SW480 (cell line): Measurements from ENCODE around the gene AAMDC.

Experiments
- DNase-seq: peaks from one replicate; pipeline ENCODE4 v3.0.0-alpha.2; 2016; ENCODE audit warnings: low spot score

Gene AAMDC

DNA sequence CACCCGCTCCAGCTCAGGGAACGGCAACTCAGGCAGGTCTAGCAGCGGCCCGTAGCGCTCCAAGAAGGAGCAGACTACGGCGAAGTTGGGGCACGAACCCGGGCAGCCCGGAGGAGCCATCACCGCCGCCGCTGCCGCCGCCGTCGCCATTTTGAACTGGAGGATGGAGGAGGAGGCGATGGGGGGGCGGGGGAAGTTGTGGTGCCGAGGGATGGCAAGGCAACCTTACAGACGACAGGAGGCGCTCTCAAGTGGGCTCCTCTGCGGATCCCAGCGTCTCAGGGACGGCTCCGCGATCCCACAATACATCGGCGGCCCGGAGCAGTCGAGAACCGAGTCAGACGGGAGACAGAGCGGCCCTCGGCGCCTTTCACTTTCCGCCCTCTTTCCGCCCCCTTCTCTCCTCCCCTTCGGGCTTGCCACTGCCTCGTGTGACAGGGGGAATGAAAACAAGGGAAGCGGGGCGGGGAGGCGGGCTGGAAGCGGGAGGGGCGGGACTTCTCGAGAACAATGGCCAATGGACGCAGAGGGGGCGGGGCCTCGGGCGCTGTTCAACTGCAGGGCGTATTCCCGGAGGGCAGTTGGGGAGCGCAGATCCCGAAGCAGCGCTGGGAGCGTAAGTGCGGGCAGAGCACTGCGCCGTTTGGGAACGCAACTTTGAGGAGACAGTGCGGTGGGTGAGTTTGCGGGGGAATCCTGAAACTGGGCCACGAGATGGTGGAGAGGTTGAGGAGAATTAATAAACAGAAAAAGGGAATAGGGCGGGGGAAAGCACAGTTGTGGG lies at the start of gene AAMDC, which contains the start of gene RSF1:
Gene AAMDC, plus strand, starts transcription at position 580 of the 784 bp plus-strand sequence. CDS start 21,353 bp downstream, outside the sequence.
Gene RSF1, minus strand, starts transcription at position 158 of the 784 bp plus-strand sequence. Its CDS starts 8 bp downstream, at position 150.
- peak; percentile 99 for DNase-seq

DNA sequence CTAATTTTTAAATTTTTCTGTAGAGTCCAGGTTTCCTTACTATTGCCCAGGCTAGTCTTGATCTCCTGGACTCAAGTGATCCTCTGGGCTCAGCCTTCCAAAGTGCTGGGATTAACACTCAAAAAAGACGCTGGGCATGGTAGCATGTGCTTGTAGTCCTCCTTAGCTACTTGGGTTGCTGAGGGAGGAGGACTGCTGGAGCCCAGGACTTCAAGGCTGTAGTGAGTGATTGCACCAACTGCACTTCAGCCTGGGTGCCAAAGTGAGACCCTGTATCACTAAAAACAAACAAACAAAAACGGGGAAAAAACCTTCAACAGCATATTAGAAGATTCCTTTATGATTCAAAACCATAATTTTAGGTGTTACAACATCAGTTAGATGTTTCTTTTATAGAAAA lies 45.0 kb upstream of the AAMDC start:
- DNase-seq, result no peak

DNA sequence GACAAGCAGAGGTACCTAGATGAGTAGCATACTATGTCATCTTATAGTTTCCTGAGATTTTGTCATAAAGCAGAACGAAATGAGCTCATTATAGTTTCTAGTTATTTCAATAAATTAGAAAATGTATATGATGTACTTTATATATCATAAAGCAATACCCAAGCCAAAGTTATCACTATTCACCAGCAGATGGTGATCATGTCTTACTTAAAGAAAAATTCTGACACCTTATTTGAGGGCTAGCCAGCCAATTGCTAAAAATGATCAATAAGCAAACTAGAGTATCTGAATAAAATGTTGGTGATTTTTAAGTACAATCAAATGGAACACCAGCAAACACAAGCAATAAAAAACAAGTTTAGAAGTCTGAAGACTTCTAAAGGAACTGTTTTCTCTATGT lies 44.5 kb upstream of the AAMDC start:
- DNase-seq, result peak; percentile 32

DNA sequence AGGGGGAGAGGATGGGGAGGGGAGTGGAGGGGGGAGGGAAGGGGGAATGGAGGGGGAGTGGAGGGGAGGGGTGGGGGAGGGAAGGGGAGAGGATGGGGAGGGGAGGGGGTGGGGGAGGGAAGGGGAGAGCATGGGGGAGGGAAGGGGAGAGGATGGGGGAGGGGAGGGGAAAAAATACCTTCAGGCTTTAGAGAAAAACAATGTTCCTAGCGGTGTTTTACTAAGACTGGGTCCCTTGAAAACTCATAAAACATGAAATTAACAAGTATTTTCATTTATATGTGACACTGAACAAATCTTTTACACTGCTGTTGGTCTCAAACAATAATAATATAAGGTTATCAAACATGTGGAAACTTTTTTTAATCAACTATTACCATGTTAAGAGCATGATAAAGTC lies 42.8 kb upstream of the AAMDC start:
- no peak for DNase-seq

DNA sequence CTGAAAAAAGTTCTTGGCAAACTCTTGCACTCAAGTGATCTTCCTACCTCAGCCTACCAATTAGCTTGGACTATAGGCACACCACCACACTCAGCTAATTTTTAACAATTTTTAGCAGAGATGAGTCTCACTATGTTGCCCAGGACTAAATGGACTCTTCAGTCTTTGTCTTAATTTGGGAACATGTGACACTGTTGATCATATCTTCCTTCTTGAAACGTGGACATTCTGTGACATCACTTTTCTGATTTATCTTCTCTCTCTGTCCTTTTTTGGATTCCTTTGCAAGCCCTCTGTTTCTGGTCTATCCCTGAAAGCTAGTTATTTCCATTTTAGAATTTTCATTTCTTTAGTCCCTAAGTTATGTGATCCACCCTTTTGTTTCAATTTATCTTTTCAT lies 42.4 kb upstream of the AAMDC start:
- DNase-seq, result no peak

DNA sequence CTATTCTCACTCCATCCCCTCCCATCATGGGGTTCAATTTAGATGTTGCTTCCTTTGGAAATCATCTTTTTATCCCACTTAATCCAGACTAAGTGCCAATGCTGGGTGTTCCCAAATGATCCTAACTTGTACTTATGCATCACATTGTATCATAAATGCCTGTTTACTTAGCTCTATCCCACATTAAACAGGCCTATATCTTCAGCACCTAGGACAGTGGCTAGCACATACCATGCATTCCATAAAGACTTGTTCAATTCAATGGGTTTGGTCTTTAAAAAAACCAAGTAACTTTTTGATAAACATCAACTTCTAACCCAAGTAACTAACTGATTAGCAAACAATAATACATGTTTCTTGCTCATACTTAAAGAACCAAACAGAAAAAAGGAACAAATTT lies 41.0 kb upstream of the AAMDC start:
- no peak for DNase-seq

DNA sequence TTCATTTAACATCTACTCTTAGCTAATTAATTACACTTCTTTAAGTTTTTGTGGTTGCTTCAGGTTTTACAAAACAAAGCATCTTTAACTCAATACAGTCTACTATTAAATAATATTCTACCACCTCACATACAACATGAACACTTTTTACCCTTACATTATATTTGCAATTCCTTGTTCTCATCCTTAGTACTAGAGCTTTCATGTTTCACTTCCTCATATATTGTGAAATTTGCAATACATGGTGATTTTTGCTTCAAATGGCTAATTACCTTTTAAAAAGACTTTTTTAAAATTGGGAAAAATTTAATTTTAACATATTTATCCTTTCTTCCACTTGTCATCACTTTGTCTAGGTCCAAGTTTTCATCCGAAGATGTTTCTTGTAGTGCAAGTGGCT lies 37.9 kb upstream of the AAMDC start:
- DNase-seq, result no peak

DNA sequence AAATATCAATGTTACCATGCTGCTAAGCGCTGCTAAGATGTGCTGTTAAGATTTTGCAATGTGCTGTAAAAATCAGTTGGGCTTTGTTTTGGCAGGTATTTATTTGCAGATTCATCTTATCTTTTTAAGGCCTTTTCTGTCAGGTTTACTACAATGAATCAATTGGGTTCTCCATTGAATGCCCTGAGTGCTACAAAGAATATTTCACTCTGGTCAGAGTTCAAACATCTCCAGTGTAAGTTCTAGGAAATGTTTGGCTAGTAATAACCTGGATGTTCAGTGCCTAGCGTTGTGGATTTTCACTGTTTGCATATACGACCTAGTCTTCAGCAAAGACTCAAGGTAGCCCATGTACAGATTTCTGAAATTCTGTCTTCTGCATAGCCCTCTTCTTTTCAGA lies 36.4 kb upstream of the AAMDC start:
- no peak for DNase-seq

DNA sequence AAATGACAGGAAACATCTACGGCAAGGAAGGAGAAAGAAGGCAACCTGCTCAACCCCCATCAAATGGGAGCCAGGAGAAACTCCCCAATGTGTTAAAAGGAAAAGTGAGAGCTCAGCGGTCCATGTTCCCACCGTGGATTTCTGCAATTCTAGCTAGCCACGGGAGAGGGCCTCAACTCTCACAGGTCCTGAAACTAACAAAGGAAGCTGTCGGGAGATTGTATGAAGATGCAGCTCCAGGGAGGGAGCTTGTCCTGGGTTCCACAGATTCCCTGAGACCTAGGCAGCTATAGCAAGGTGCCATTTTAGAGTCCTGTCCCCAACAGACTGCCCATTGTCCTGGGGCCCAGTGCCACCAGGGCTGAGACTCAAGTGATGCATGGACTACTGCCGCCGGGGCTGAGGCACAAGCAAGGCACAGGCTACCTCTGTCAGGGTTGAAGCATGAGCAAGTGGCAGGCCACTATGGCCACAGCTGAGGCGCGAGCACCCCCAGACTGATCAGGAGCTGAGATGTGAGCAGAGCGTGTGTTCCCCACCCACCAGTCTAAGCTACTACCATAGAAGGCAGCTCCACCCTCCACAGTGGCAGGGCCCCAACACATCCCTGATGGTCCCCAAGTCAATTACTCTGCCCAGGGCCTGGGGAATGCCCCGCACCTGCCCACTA lies 31.7 kb upstream of the AAMDC start:
- no peak for DNase-seq

DNA sequence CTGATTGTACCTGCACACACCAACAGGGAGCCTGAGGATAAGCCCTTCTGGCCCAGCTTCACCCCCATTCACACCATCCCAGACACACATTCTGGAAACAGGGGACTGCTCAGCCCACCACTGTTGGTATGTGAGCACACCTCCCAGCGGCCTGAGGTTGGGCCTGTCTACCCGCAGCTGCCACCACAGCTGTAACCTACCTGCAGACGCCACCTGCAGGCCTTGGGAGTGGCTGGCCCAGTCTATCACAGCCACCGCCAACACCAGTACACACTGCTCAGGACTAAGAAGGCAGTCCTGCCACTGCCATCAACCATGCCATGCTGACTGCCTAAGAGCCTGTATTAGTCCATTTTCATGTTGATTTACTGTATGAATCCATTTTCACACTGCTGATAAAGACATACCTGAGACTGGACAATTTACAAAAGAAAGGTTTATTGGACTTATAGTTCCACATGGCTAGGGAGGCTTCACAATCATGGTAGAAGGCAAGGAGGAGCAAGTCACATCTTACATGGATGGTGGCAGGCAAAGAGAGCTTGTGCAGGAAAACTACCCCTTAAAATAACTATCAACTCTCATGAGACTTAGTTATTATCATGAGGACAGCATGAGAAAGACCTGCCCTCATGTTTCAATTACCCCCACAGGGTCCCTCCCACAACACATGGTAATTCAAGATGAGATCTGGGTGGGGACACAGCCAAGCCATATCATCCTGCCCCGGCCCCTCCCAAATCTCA lies 31.0 kb upstream of the AAMDC start:
- DNase-seq, result no peak

DNA sequence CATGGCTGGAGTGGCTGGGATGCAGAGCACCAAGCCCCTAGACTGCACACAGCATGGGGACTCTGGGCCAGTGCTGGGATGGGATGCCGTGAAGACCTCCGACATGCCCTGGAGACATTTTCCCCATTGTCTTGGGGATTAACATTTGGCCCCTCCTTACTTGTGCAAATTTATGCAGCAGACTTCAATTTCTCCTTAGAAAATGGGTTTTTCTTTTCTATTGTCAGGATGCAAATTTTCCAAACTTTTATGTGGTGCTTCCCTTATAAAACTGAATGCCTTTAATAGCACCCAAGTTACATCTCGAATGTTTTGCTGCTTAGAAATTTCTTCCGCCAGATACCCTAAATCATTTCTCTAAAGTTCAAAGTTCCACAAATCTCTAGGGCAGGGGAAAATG lies 29.6 kb upstream of the AAMDC start:
- no peak for DNase-seq

DNA sequence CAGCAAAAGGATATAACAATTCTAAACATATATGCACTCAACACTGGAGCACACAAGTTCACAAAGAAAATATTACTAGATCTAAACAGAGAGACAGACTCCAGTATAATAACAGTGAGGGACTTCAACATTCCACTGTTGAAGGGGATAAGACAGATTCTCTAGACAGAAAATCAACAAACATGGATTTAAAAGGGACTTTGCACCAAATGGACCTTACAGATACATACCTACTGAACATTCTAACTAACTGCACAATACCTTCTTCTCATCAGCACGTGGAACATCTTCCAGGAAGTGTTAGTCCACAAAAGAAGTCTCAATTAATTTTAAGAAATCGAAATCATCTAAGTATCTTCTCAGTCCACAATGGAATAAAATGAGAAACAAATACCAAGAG lies 27.0 kb upstream of the AAMDC start:
- DNase-seq, result no peak

DNA sequence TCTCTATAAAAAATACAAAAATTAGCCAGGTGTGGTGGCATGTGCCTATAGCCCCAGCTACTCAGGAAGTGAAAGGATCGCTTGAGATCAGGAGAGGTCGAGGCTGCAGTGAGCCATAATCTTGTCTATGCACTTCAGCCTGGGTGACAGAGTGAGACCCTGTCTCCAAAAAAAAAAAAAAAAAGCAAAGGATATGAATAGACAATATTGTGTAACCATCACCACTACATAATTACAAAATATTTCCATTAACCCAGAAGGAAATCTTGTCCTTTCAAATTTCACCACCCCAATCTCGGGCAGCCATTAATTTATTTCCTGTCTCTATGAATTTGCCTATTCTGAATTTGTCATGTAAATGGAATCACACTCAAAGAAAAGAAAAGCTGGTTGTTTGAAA lies 21.6 kb upstream of the AAMDC start:
- DNase-seq, result no peak

DNA sequence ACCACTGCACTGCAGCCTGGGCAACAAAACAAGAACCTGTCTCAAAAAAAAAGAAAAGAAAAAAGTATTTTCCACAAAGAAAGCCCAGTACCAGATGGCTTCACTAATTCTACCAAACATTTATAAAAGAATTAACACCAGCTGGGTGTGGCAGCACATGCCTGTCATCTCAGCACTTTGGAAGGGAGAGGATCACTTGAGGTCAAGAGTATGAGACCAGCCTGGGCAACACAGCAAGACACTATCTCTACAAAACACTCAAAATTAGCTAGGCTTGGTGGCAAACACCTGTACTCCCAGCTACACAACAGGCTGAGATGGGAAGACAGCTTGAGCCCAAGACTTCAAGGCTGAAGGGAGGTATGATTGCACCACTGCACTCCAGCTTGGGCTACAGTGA lies 20.5 kb upstream of the AAMDC start:
- DNase-seq, result no peak

DNA sequence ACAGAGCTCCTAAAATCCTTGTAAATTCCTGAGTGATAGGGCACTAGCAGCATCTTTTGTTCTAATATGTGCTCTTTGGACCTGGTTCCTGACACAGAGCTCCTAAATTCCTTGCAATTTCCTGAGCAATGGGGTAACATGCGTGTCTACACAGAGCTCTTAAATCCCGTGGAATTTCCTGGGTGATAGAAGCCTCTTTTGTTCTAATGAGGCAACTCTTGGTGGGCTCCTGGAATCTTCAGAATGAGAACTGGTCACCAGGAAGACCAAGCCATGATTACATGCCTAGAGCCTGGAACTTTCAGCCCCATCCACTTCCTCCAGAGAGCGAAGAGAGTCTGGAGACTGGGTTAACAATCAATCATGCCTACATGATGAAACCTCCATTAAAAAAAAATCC lies 19.5 kb upstream of the AAMDC start:
- DNase-seq, result no peak

DNA sequence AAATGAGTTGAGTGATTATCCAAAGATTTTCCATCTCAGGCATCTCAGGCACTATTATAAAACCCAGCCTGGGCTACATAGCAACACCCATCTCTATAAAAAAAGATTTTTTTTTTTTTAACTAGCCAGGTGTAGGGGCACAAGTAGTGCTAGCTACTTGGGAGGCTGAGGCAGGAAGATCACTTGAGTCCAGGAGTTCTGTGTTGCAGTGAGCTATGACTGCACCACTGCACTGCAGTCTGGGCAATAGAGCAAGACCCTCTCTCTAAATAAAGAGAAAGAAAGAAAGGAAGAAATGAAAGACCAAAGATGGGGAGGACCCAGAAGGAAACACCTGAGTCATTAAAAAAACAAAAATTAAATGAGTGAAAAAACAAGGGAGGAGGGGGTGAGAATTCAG lies 14.5 kb upstream of the AAMDC start:
- no peak for DNase-seq

DNA sequence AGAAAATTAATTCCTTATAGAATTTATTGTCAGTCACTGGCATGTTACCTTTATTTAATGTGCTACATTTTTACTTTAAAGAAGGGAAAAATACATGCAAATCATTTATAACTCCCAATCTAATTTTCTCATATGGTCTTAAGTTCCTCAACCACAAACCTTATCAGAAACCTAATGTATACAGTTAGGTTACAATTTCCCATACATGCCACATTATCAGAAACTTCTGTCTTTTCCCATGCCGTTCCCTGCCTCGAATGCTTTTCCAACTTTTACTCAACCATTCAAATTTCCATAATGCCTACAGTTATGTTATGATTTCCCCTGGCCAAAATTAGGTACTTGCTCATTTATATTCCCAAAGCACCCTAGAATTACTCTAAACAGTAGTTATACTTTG lies 14.0 kb upstream of the AAMDC start:
- no peak for DNase-seq

DNA sequence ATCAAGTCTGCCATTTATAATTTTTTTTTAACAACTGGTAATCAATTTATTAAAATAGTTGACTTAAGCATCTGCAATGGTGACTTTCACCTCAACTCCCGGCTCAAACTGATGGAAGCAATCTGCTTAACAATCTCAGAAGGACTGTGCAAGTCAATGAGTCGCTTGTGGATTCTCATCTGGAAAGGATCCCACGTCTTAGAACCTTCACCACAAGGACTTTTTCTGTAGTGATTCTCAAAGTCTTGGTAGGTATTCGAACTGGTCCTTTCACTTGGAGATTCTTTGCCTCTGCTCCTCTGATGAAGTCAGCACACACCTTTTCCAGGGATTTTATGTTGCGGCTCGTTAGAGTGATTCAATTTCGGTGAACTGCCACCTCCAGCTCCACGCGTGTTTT lies 7.7 kb upstream of the AAMDC start:
- no peak for DNase-seq

DNA sequence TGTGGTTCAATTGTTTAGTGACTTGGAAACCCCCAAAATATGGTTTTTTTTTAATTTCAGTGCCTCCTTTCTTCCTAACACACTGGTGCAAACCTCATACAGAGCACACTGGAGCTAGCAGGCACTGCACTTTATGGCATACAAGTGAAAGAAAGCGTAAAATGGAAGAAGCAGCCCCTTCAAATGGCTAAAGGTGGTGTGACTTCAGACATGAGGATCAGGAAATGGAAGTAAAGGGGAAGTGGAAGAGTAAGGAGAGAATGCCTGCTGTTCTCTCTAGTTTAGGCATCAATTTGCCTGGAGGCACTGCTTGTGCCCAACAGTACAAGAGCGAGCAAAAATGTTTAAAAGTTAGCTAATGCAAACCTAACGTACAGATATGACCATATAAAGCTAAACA lies 6.1 kb upstream of the AAMDC start:
- DNase-seq, result no peak

DNA sequence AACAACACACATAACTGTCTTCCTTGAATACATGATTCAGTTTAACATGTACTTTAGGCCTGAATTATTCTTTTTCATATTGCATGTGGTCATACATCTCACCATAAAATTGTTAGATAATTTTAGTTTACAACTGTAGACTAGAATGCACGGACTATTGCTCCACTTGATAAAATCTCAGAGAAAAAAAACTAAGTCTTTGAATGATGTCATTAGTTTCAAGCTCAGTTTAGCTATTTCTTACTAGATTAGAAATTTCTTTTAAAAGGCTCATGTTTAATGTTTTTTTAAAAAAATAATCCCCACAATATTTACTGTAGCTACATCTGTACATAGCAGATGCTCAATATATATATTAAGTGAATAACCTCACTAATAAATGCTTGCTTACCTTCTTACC lies 5.5 kb upstream of the AAMDC start:
- DNase-seq, result no peak

DNA sequence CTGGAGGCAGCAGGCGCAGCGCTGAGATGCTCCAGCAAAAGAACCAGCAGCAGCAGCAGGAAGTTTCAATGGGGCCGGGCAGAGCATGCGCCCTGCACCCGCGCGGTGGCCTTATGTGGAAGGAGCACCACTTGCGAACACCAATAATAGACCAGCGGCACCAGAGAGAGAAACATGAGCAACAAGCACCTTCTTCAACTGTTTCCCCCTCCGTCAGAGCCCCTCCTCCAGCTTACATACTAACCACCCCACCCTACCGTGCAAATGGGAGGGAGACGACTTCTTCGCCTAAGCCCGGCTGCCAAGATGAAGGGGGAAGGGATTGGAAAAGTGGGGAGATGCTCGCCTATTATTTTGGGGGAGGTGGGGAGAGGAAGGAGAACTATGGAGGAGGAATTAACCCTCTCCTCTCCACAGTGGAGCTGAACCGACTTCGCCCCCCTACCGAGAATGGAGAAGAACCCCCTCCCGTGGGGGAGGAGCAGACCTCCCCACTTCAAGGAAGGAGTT lies 1.5 kb upstream of the AAMDC start:
- peak; percentile 90 for DNase-seq

DNA sequence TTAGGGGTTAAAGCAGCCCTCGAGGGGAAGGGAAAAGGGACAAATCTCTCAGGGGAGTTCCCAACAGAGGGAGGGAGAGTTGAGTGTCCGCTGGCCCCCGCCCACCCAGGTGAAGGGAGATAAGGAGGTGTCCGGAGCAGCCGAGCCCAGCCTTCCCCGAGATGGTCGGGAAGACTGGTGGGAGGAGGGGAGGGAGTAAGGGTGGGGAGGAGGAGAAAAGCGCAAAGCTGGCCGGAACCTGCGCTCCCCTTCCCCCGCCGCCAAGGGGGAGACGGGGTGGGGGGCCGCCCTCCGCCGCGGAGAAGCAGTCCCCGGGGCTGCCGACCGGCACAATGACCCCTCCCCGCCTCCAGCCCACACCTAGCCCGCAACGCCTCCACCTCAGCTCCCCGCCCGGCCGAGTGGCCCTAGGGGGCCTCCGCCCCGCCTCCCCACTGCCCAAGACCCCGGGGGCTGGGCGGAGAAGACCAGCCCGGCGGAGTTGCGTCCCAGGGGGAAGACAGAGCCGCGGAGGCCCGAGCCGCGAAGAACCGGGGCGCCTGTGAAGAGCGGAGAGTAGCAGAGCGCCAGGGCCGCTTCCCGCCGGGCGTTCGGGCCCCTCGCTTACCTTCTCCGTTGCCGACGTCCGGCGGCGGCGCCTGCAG lies 901 bp upstream of the AAMDC start:
- peak; percentile 47 for DNase-seq
